ENCODE measurements around the gene IGSF9B.

GRCh38 chr11:133947321-133947756 is 9.4 kb downstream of the IGSF9B start:
- TF ChIP-seq, protein P1, sequence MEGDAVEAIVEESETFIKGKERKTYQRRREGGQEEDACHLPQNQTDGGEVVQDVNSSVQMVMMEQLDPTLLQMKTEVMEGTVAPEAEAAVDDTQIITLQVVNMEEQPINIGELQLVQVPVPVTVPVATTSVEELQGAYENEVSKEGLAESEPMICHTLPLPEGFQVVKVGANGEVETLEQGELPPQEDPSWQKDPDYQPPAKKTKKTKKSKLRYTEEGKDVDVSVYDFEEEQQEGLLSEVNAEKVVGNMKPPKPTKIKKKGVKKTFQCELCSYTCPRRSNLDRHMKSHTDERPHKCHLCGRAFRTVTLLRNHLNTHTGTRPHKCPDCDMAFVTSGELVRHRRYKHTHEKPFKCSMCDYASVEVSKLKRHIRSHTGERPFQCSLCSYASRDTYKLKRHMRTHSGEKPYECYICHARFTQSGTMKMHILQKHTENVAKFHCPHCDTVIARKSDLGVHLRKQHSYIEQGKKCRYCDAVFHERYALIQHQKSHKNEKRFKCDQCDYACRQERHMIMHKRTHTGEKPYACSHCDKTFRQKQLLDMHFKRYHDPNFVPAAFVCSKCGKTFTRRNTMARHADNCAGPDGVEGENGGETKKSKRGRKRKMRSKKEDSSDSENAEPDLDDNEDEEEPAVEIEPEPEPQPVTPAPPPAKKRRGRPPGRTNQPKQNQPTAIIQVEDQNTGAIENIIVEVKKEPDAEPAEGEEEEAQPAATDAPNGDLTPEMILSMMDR (optimal IDR thresholded peaks at IDR 0.05 in 1 of 3, IDR thresholded peaks at IDR 0.05 in 1 of 3, conservative IDR thresholded peaks at IDR 0.05 in 1 of 3; ENCODE audit: extremely low read depth in 1 of 3, insufficient read depth in 2 of 3, low read length in 3 of 3), result peak; percentile 49 to 73 (median 69)
- TF ChIP-seq EZH2 (IDR thresholded peaks at IDR 0.05; ENCODE audit: low read length), result no peak

Measured in keratinocyte (primary cell).